GM21717 (cell line): Measurements from ENCODE around the gene SLC17A7.
"Not testable (repeated sequence)": the region's sequence is repeated elsewhere in the genome, so short reads cannot be mapped to it uniquely, and the experiment has no call there.

Source experiments
- ATAC-seq: cut with Tn5 transposase; IDR thresholded peaks from one replicate; pipeline ENCODE4 v1.9.1; 2021; ENCODE audit warnings: mild to moderate bottlenecking, moderate library complexity; ENCODE audit not compliant: unreplicated experiment

SLC17A7 gene

GRCh38 chr19:49445997-49446396 lies 4.7 kb upstream of the SLC17A7 start:
- ATAC-seq: no peak

- ATAC-seq: not testable (repeated sequence)
Observed at GRCh38 chr19:49444100-49444700, 2.9 kb upstream of the SLC17A7 start.

GRCh38 chr19:49443366-49444099 lies 2.2 kb upstream of the SLC17A7 start:
- peak; percentile 63 for ATAC-seq

GRCh38 chr19:49442771-49443365 lies 1.5 kb upstream of the SLC17A7 start:
- ATAC-seq: no peak

- ATAC-seq: no peak
Observed at GRCh38 chr19:49442354-49442753, 1.0 kb upstream of the SLC17A7 start.

GRCh38 chr19:49441960-49442350 lies 628 bp upstream of the SLC17A7 start:
- no peak for ATAC-seq

- ATAC-seq: no peak
Observed at GRCh38 chr19:49440439-49441209, 703 bp downstream of the SLC17A7 start.

GRCh38 chr19:49439836-49440235 lies 1.5 kb downstream of the SLC17A7 start:
- ATAC-seq: no peak

GRCh38 chr19:49438261-49438660 lies 3.1 kb downstream of the SLC17A7 start:
- ATAC-seq: no peak

- no peak for ATAC-seq
Observed at GRCh38 chr19:49437231-49437630, 4.1 kb downstream of the SLC17A7 start.

- ATAC-seq: no peak
Observed at GRCh38 chr19:49436381-49437017, 4.8 kb downstream of the SLC17A7 start.

- no peak for ATAC-seq
Observed at GRCh38 chr19:49435670-49436069, 5.7 kb downstream of the SLC17A7 start.

GRCh38 chr19:49434907-49435583 lies 6.3 kb downstream of the SLC17A7 start:
- no peak for ATAC-seq

GRCh38 chr19:49433240-49433901 lies 8.0 kb downstream of the SLC17A7 start:
- no peak for ATAC-seq

- no peak for ATAC-seq
Observed at GRCh38 chr19:49432141-49433073, 8.9 kb downstream of the SLC17A7 start.

- no peak for ATAC-seq
Observed at GRCh38 chr19:49431330-49431749, 10.0 kb downstream of the SLC17A7 start.

- ATAC-seq: no peak
Observed at GRCh38 chr19:49430678-49431329, 10.5 kb downstream of the SLC17A7 start.

- ATAC-seq: no peak
Observed at GRCh38 chr19:49430172-49430677, 11.1 kb downstream of the SLC17A7 start.
